HG03460 (cell line): Measurements from ENCODE around the gene SYT9.

Experiments
- ATAC-seq: cut with Tn5 transposase; IDR thresholded peaks from one replicate; pipeline ENCODE4 v1.9.1; 2021; ENCODE audit not compliant: unreplicated experiment

SYT9 gene

GRCh38 chr11:7462706-7463105 is 211.0 kb downstream of the SYT9 start:
- no peak for ATAC-seq

- peak; percentile 65 for ATAC-seq
These were observed 215.9 kb downstream of the SYT9 start for GRCh38 chr11:7467652-7468051.

GRCh38 chr11:7469351-7469865 is 217.7 kb downstream of the SYT9 start:
- ATAC-seq, result no peak

GRCh38 chr11:7471071-7471470 is 219.4 kb downstream of the SYT9 start:
- ATAC-seq, result no peak

- ATAC-seq, result peak; percentile 89
These were observed 222.0 kb downstream of the SYT9 start for GRCh38 chr11:7473717-7474116.

GRCh38 chr11:7480113-7480512 is 228.4 kb downstream of the SYT9 start:
- ATAC-seq, result no peak

GRCh38 chr11:7484131-7484530 is 232.4 kb downstream of the SYT9 start:
- no peak for ATAC-seq

- no peak for ATAC-seq
These were observed 232.9 kb downstream of the SYT9 start for GRCh38 chr11:7484645-7485044.

- no peak for ATAC-seq
These were observed 233.7 kb downstream of the SYT9 start, which contains the start of gene OLFML1 for GRCh38 chr11:7485186-7486097. Gene OLFML1 (plus strand): TSS chr11:7485506. CDS start chr11:7485876, 370 bp downstream.

- ATAC-seq, result no peak
These were observed 234.5 kb downstream of the SYT9 start for GRCh38 chr11:7486098-7486780.

- ATAC-seq, result no peak
These were observed 235.1 kb downstream of the SYT9 start for GRCh38 chr11:7486781-7487140.

GRCh38 chr11:7487360-7487759 is 235.7 kb downstream of the SYT9 start:
- no peak for ATAC-seq

GRCh38 chr11:7488681-7489080 is 237.0 kb downstream of the SYT9 start:
- no peak for ATAC-seq

GRCh38 chr11:7489376-7489775 is 237.7 kb downstream of the SYT9 start:
- ATAC-seq, result no peak

GRCh38 chr11:7490054-7490453 is 238.3 kb downstream of the SYT9 start:
- ATAC-seq, result no peak

GRCh38 chr11:7490535-7490934 is 238.8 kb downstream of the SYT9 start:
- no peak for ATAC-seq

GRCh38 chr11:7492253-7492652 is 240.5 kb downstream of the SYT9 start:
- no peak for ATAC-seq

- no peak for ATAC-seq
These were observed 242.0 kb downstream of the SYT9 start for GRCh38 chr11:7493670-7494069.

- no peak for ATAC-seq
These were observed 242.5 kb downstream of the SYT9 start for GRCh38 chr11:7494086-7494745.

- peak; percentile 88 for ATAC-seq
These were observed 244.3 kb downstream of the SYT9 start for GRCh38 chr11:7495882-7496551.

- ATAC-seq, result no peak
These were observed 246.5 kb downstream of the SYT9 start for GRCh38 chr11:7498193-7498592.
